SK-N-SH (cell line): Measurements from ENCODE around the gene ZP2. TPM values are rescaled to one million over a fixed set of nuclear protein-coding genes. Genes with fewer than 3 reads are reported as not detected.

Source experiments
- CTCF ChIA-PET: fragments of 300-600, 350-600 bp; formaldehyde crosslinking; extraction: SDS; loops from one replicate; lab custom pipeline; 2021; lab: Yijun Ruan, JAX
- POLR2A ChIA-PET: fragments of 350-600 bp; sonication (Branson Sonifier 250); formaldehyde crosslinking; extraction: SDS; loops from one replicate; lab custom pipeline; 2020; ENCODE audit warnings: antibody characterized with exemption, inconsistent platforms; lab: Yijun Ruan, JAX
- DNase-seq: peaks from one replicate; pipeline ENCODE4 v3.0.0; 2012
- H2AFZ ChIP-seq: fragments of 200-600 bp; sonication (generic); 2 replicates; pipeline ENCODE4 v1.8.1; 2016; ENCODE audit warnings: antibody characterized with exemption, mild to moderate bottlenecking, low read depth
- H3F3A ChIP-seq: fragments of 200-600 bp; sonication (generic); replicated peaks from 2 replicates; pipeline ENCODE3; 2016; ENCODE audit warnings: antibody characterized with exemption, mild to moderate bottlenecking; ENCODE audit not compliant: insufficient read depth
- H3K27ac ChIP-seq, 2 experiments: fragments of 200-500 bp in 1 of 2; fragments of 200-600 bp in 1 of 2; sonication (Bioruptor generic) in 1 of 2; sonication (generic), shearing (Covaris generic) in 1 of 2; 2 replicates each; pipeline versions ENCODE4 v1.5.1 to v1.6.1; 2014 to 2016; ENCODE audit warnings: low read depth in 2 of 2, inconsistent platforms in 1 of 2, low read length in 1 of 2, mild to moderate bottlenecking in 1 of 2, mixed read lengths in 1 of 2
- H3K27me3 ChIP-seq: fragments of 200-600 bp; sonication (generic), shearing (Covaris generic); 2 replicates; pipeline ENCODE4 v1.6.1; 2016; ENCODE audit warnings: mixed run types; ENCODE audit not compliant: insufficient read depth
- H3K36me3 ChIP-seq, 2 experiments: fragments of 200-500 bp in 1 of 2; fragments of 200-600 bp in 1 of 2; sonication (Bioruptor generic) in 1 of 2; sonication (generic) in 1 of 2; replicated peaks in 1 of 2; 2 replicates each; pipeline versions ENCODE3 to v1.5.1; 2014 to 2016; ENCODE audit warnings: low read length in 1 of 2, mild to moderate bottlenecking in 1 of 2; ENCODE audit not compliant: insufficient read depth in 2 of 2, control insufficient read depth in 1 of 2
- H3K4me1 ChIP-seq, 2 experiments: fragments of 200-500 bp in 1 of 2; fragments of 200-600 bp in 1 of 2; sonication (Bioruptor generic) in 1 of 2; sonication (generic), shearing (Covaris generic) in 1 of 2; 2 replicates each; pipeline versions ENCODE4 v1.5.1 to v1.6.1; 2014 to 2016; ENCODE audit warnings: low read depth in 1 of 2, low read length in 1 of 2, mixed run types in 1 of 2; ENCODE audit not compliant: insufficient read depth in 2 of 2, control insufficient read depth in 1 of 2
- H3K4me2 ChIP-seq: fragments of 200-600 bp; sonication (generic), shearing (Covaris generic); 2 replicates; pipeline ENCODE4 v1.6.1; 2017; ENCODE audit warnings: mixed run types
- H3K4me3 ChIP-seq, 2 experiments: fragments of 200-500 bp in 1 of 2; fragments of 200-600 bp in 1 of 2; sonication (Bioruptor generic) in 1 of 2; sonication (generic), shearing (Covaris generic) in 1 of 2; 2 replicates each; pipeline versions ENCODE4 v1.5.1 to v1.8.1; 2014 to 2016; ENCODE audit warnings: low read depth in 2 of 2, inconsistent platforms in 1 of 2, low read length in 1 of 2, mild to moderate bottlenecking in 1 of 2, mixed read lengths in 1 of 2, moderate library complexity in 1 of 2
- H3K79me2 ChIP-seq: fragments of 200-600 bp; sonication (generic); 2 replicates; pipeline ENCODE4 v1.8.1; 2017; ENCODE audit warnings: mild to moderate bottlenecking; ENCODE audit not compliant: insufficient read depth
- H3K9ac ChIP-seq: fragments of 200-600 bp; sonication (generic); 2 replicates; pipeline ENCODE4 v1.6.1; 2017; ENCODE audit warnings: mixed run types
- H3K9me2 ChIP-seq: fragments of 200-600 bp; sonication (generic); 2 replicates; pipeline ENCODE4 v1.6.1; 2017; ENCODE audit warnings: mixed run types
- H3K9me3 ChIP-seq: fragments of 200-600 bp; sonication (generic); 2 replicates; pipeline ENCODE4 v1.6.1; 2017; ENCODE audit warnings: mixed run types, mild to moderate bottlenecking, moderate library complexity
- H4K20me1 ChIP-seq: fragments of 200-600 bp; sonication (generic); 2 replicates; pipeline ENCODE4 v1.6.1; 2017; ENCODE audit warnings: mild to moderate bottlenecking, mixed run types; ENCODE audit not compliant: insufficient read depth
- CHD2 ChIP-seq: fragments of 150-350 bp; IDR thresholded peaks from 2 replicates; pipeline ENCODE4 v1.6.1; 2018; ENCODE audit warnings: low read length; ENCODE audit not compliant: partially characterized antibody
- EZH2phosphoT487 ChIP-seq: fragments of 200-600 bp; sonication (generic); IDR thresholded peaks from 2 replicates; pipeline ENCODE4 v1.6.1; 2017; ENCODE audit warnings: low read depth, mixed run types, mild to moderate bottlenecking, antibody characterized with exemption, moderate library complexity, borderline replicate concordance
- FOSL2 ChIP-seq: IDR thresholded peaks from 2 replicates; pipeline ENCODE4 v1.4.0; 2012; ENCODE audit warnings: low read depth, mild to moderate bottlenecking, moderate library complexity, borderline replicate concordance
- FOXJ3 ChIP-seq: sonication (generic); formaldehyde crosslinking; IDR thresholded peaks from 2 replicates; pipeline ENCODE4 v1.5.1; 2020; ENCODE audit warnings: mild to moderate bottlenecking, missing genetic modification reagents
- FOXM1 ChIP-seq: IDR thresholded peaks from 2 replicates; pipeline ENCODE4 v1.4.0; 2012; ENCODE audit warnings: low read depth, mild to moderate bottlenecking
- JUND ChIP-seq: IDR thresholded peaks from 2 replicates; pipeline ENCODE4 v1.4.0; 2012
- MEF2A ChIP-seq: IDR thresholded peaks from 2 replicates; pipeline ENCODE4 v1.4.0; 2012; ENCODE audit warnings: low read depth, borderline replicate concordance
- MXI1 ChIP-seq: IDR thresholded peaks from 2 replicates; pipeline ENCODE4 v1.6.1; 2012; ENCODE audit warnings: mild to moderate bottlenecking, low read depth, low read length, improper control_type of control experiment
- NRF1 ChIP-seq: IDR thresholded peaks from 2 replicates; pipeline ENCODE4 v1.6.1; 2012; ENCODE audit warnings: low read depth, mild to moderate bottlenecking, low read length
- RCOR1 ChIP-seq: fragments of 150-350 bp; IDR thresholded peaks from 2 replicates; pipeline ENCODE4 v1.6.1; 2017; ENCODE audit warnings: antibody characterized with exemption, low read length
- RFX5 ChIP-seq: IDR thresholded peaks from 2 replicates; pipeline ENCODE4 v1.6.1; 2012; ENCODE audit warnings: mild to moderate bottlenecking, improper control_type of control experiment, low read length
- RXRA ChIP-seq: IDR thresholded peaks from 2 replicates; pipeline ENCODE4 v1.4.0; 2012; ENCODE audit warnings: low read depth, mild to moderate bottlenecking, borderline replicate concordance
- SIN3A ChIP-seq: IDR thresholded peaks from 2 replicates; pipeline ENCODE4 v1.6.1; 2012; ENCODE audit warnings: low read depth, mild to moderate bottlenecking, low read length, moderate library complexity, borderline replicate concordance
- SMC3 ChIP-seq: IDR thresholded peaks from 2 replicates; pipeline ENCODE4 v1.6.1; 2012; ENCODE audit warnings: low read depth, low read length, improper control_type of control experiment
- TAF1 ChIP-seq: IDR thresholded peaks from 2 replicates; pipeline ENCODE4 v1.6.1; 2012; ENCODE audit warnings: low read depth, mild to moderate bottlenecking, low read length, moderate library complexity, borderline replicate concordance
- YY1 ChIP-seq: IDR thresholded peaks from 2 replicates; pipeline ENCODE4 v1.4.0; 2012; ENCODE audit warnings: low read depth, mild to moderate bottlenecking
- WGBS: methylation state at CpG from one replicate; pipeline ENCODE4 v1.1.6; 2017; ENCODE audit warnings: low lambda C conversion rate; 5-methylcytosine and 5-hydroxymethylcytosine counted together
- polyA plus RNA-seq, 3 experiments: library from polyadenylated mRNA; depleted of rRNA; stranded (reverse); fragments of >200 nt; gene quantifications; 2 replicates each; pipeline ENCODE4 v1.2.3, GENCODE V29; 2012
- TF ChIP-seq, protein P1 (sequence below): fragments of 200-600 bp; sonication (generic); IDR thresholded peaks from 2 replicates; pipeline ENCODE4 v1.6.1; 2017; ENCODE audit warnings: antibody characterized with exemption, mild to moderate bottlenecking, moderate library complexity
- TF ChIP-seq, protein P2 (sequence below): IDR thresholded peaks from 2 replicates; pipeline ENCODE4 v1.4.0; 2012; ENCODE audit warnings: low read depth
- TF ChIP-seq, protein P3 (sequence below): IDR thresholded peaks from 2 replicates; pipeline ENCODE4 v1.4.0; 2012; ENCODE audit warnings: low read depth, borderline replicate concordance
- TF ChIP-seq, protein P4 (sequence below): IDR thresholded peaks from 2 replicates; pipeline ENCODE4; 2012

ZP2 gene
- polyA plus RNA-seq, 1 of the 3 experiments (the other 2 are of a cell fraction) = not detected

DNA sequence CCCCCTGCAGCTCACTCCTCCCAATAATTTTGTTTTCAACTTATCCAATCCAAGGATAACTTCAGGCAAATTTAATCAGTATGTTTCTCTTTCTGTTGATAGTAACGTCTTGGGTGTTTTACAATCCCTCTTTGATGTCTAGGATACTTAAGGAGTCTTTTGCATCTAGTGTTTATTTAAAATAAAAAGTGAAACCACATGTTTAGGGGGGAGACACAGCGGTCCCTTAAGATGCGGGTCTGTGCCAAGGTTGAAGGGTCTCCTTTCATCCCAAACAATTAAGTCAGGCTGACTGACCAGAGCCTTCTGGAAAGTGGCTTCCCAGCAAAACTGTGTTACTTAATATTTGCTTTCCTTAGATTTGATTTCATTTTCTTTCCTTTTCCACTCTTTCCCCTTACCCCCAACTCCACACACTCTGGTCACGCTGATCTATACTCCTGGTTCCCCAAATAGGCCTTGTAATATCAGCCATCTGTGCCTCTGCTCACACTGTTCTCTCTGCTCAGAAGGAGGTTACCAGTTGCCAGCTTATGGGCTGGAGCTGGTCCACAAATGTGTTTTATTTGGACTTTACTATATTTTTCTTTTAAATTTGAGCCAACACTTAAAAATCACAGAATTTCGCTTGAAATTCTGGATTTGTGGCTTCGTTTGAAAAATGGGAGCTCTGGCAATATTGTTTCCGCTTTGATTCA is 33.3 kb upstream of the ZP2 start:
- H3F3A ChIP-seq = no peaks in the 10 kb centered on the region
- ChIA-PET CTCF (interaction anchor here (1.6 kb wide), 1 partner anchor 56 kb away, joined by 3 read pairs; no protein-coding TSS in a partner anchor), POLR2A (no interaction called here)
- H3K4me1 ChIP-seq = no peaks in the 10 kb centered on the region
- no peak overlapping the region for H3K4me3 ChIP-seq
- DNase-seq = no peak
- TF ChIP-seq, protein P1, sequence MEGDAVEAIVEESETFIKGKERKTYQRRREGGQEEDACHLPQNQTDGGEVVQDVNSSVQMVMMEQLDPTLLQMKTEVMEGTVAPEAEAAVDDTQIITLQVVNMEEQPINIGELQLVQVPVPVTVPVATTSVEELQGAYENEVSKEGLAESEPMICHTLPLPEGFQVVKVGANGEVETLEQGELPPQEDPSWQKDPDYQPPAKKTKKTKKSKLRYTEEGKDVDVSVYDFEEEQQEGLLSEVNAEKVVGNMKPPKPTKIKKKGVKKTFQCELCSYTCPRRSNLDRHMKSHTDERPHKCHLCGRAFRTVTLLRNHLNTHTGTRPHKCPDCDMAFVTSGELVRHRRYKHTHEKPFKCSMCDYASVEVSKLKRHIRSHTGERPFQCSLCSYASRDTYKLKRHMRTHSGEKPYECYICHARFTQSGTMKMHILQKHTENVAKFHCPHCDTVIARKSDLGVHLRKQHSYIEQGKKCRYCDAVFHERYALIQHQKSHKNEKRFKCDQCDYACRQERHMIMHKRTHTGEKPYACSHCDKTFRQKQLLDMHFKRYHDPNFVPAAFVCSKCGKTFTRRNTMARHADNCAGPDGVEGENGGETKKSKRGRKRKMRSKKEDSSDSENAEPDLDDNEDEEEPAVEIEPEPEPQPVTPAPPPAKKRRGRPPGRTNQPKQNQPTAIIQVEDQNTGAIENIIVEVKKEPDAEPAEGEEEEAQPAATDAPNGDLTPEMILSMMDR = no peak
- TF ChIP-seq RXRA = no peak
- TF ChIP-seq TAF1 = no peak
- TF ChIP-seq CHD2 = no peak
- TF ChIP-seq FOSL2 = no peak
- TF ChIP-seq YY1 = no peak
- no peak for TF ChIP-seq FOXJ3 (CRISPR knock-in tag)
- TF ChIP-seq, protein P2, sequence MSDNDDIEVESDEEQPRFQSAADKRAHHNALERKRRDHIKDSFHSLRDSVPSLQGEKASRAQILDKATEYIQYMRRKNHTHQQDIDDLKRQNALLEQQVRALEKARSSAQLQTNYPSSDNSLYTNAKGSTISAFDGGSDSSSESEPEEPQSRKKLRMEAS = no peak
- no peak for TF ChIP-seq RFX5
- TF ChIP-seq MEF2A = no peak
- TF ChIP-seq, protein P3, sequence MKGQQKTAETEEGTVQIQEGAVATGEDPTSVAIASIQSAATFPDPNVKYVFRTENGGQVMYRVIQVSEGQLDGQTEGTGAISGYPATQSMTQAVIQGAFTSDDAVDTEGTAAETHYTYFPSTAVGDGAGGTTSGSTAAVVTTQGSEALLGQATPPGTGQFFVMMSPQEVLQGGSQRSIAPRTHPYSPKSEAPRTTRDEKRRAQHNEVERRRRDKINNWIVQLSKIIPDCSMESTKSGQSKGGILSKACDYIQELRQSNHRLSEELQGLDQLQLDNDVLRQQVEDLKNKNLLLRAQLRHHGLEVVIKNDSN = no peak
- no peak for TF ChIP-seq EZH2phosphoT487
- TF ChIP-seq JUND = no peak
- TF ChIP-seq FOXM1 = no peak
- no peak for TF ChIP-seq SIN3A
- TF ChIP-seq NRF1 = no peak
- no peak for TF ChIP-seq SMC3
- no peak for TF ChIP-seq RCOR1
- TF ChIP-seq MXI1 = no peak
- TF ChIP-seq, protein P4, sequence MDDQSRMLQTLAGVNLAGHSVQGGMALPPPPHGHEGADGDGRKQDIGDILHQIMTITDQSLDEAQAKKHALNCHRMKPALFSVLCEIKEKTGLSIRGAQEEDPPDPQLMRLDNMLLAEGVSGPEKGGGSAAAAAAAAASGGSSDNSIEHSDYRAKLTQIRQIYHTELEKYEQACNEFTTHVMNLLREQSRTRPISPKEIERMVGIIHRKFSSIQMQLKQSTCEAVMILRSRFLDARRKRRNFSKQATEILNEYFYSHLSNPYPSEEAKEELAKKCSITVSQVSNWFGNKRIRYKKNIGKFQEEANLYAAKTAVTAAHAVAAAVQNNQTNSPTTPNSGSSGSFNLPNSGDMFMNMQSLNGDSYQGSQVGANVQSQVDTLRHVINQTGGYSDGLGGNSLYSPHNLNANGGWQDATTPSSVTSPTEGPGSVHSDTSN = no peak
- no peaks in the 10 kb centered on the region for H3K9me2 ChIP-seq
- H3K27me3 ChIP-seq = no peaks in the 10 kb centered on the region; the same call in 1 of the 2 replicates
- H4K20me1 ChIP-seq = no peaks in the 10 kb centered on the region
- no peaks in the 10 kb centered on the region for H3K36me3 ChIP-seq
- H3K27ac ChIP-seq = no peak overlapping the region
- H3K9ac ChIP-seq = no peak overlapping the region
- whole genome bisulfite sequencing = 64% methylated on average over 7 of the region's 7 CpGs
- H3K4me2 ChIP-seq = no peak overlapping the region
- H3K9me3 ChIP-seq = no peaks in the 10 kb centered on the region
- no peak overlapping the region for H2AFZ ChIP-seq
- no peaks in the 10 kb centered on the region for H3K79me2 ChIP-seq
